ENCODE results near the gene HMGN4.

DNA sequence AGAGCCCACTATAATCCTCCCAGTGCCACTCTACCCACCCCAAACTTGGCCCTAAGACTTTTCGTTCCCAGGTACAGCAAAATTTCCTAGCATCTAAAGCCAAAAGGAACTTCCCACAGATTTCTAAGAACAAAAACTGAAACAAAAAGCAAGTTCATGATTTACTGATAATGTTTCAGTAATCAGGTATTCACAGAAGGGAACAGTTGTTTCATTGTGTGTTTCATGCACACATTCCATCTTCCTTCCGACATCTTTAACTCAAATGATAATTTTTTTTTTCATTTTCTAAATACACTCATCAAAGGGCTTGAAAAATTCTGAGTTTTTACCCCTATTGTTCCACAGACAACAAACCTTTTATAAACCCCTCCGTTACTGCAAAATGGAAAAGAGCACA, 44.0 kb upstream of the HMGN4 start:
- TF ChIP-seq, protein P1, sequence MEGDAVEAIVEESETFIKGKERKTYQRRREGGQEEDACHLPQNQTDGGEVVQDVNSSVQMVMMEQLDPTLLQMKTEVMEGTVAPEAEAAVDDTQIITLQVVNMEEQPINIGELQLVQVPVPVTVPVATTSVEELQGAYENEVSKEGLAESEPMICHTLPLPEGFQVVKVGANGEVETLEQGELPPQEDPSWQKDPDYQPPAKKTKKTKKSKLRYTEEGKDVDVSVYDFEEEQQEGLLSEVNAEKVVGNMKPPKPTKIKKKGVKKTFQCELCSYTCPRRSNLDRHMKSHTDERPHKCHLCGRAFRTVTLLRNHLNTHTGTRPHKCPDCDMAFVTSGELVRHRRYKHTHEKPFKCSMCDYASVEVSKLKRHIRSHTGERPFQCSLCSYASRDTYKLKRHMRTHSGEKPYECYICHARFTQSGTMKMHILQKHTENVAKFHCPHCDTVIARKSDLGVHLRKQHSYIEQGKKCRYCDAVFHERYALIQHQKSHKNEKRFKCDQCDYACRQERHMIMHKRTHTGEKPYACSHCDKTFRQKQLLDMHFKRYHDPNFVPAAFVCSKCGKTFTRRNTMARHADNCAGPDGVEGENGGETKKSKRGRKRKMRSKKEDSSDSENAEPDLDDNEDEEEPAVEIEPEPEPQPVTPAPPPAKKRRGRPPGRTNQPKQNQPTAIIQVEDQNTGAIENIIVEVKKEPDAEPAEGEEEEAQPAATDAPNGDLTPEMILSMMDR (IDR thresholded peaks at IDR 0.05), result no peak
- TF ChIP-seq EZH2phosphoT487 (IDR thresholded peaks at IDR 0.05) (no peak), EZH2 (IDR thresholded peaks at IDR 0.05) (no peak)

Measured in neural progenitor cell (in vitro differentiated cells).